HG03139 (cell line): ENCODE data around the gene CDCA5.

Source experiments
- ATAC-seq: cut with Tn5 transposase; IDR thresholded peaks from one replicate; pipeline ENCODE4 v1.9.1; 2021; ENCODE audit not compliant: unreplicated experiment

CDCA5 gene

GRCh38 chr11:65077451-65077850 is 6.4 kb downstream of the CDCA5 start:
- no peak for ATAC-seq

GRCh38 chr11:65072631-65072966 is 11.2 kb downstream of the CDCA5 start:
- ATAC-seq: no peak

GRCh38 chr11:65071907-65072630 is 11.8 kb downstream of the CDCA5 start:
- ATAC-seq: no peak

- ATAC-seq: no peak
These were observed 14.6 kb downstream of the CDCA5 start for GRCh38 chr11:65069217-65069616.

GRCh38 chr11:65067446-65067845 is 16.4 kb downstream of the CDCA5 start:
- no peak for ATAC-seq

- no peak for ATAC-seq
These were observed 17.0 kb downstream of the CDCA5 start for GRCh38 chr11:65066805-65067291.

- no peak for ATAC-seq
These were observed 17.5 kb downstream of the CDCA5 start for GRCh38 chr11:65066315-65066714.

GRCh38 chr11:65065851-65066250 is 18.0 kb downstream of the CDCA5 start:
- no peak for ATAC-seq

GRCh38 chr11:65064847-65065240 is 19.0 kb downstream of the CDCA5 start:
- no peak for ATAC-seq

- no peak for ATAC-seq
These were observed 20.3 kb downstream of the CDCA5 start for GRCh38 chr11:65063532-65063931.

GRCh38 chr11:65060913-65061408 is 22.9 kb downstream of the CDCA5 start:
- no peak for ATAC-seq

- ATAC-seq: no peak
These were observed 23.6 kb downstream of the CDCA5 start for GRCh38 chr11:65059959-65060824.

- no peak for ATAC-seq
These were observed 24.3 kb downstream of the CDCA5 start for GRCh38 chr11:65059523-65059922.

- ATAC-seq: no peak
These were observed 25.3 kb downstream of the CDCA5 start, which contains the start of gene NAALADL1 for GRCh38 chr11:65058419-65059054. TSS of gene NAALADL1 (minus strand) at chr11:65058553. CDS start at chr11:65058521, 32 bp downstream.

GRCh38 chr11:65058012-65058411 is 25.8 kb downstream of the CDCA5 start:
- ATAC-seq: no peak

- no peak for ATAC-seq
These were observed 26.3 kb downstream of the CDCA5 start for GRCh38 chr11:65057526-65057925.

- ATAC-seq: no peak
These were observed 26.8 kb downstream of the CDCA5 start for GRCh38 chr11:65056999-65057398.

- ATAC-seq: no peak
These were observed 28.3 kb downstream of the CDCA5 start for GRCh38 chr11:65055538-65055937.

GRCh38 chr11:65053827-65054508 is 29.9 kb downstream of the CDCA5 start:
- no peak for ATAC-seq

GRCh38 chr11:65051398-65051858 is 32.4 kb downstream of the CDCA5 start:
- ATAC-seq: no peak
